Measurements from ENCODE around the gene PODXL.
"Not testable (repeated sequence)": the region's sequence is repeated elsewhere in the genome, so short reads cannot be mapped to it uniquely, and the experiment has no call there.

The PODXL gene

GRCh38 chr7:131508754-131509486 is 47.5 kb downstream of the PODXL start:
- DNase-seq = no peak

DNA sequence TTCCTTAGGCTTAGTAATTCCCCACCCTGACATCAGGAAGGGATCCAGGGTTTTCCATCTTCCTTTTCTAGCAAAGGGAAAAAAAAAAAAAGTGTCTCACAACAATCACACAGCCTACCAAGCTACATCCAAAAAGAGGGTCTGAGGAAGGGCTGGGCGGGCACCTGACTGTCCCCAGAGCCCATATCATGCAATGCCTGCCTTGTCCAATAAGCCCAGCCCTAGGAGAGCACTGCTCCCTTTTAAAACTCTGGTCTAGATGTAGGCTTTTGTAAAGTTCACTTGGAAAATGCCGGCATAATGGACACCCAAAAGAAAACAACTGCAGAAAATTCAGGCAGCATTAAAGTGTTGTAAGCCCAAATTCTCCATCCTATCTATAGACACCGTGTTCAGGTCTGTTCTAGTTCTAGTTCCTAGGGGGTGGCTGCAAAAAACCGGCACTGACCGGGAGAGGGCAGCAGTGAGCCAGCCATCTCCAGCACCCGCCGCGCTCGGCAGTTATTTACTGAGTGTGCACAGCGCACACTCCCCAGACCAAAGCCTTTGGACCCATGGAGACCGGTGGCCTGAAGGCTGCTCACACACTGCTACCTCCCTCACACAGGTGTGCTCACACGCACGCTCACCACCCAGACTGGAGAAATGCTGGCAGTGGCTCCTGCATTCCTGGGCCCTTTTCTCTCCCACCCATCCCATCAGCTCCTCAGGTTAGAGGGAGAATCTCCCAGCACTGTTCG is 48.7 kb downstream of the PODXL start:
- DNase-seq = peak; percentile 78

- no peak for DNase-seq
Observed at GRCh38 chr7:131506597-131506996, 49.8 kb downstream of the PODXL start.

- DNase-seq = no peak
Observed at GRCh38 chr7:131505636-131506557, 50.5 kb downstream of the PODXL start.

- DNase-seq = not testable (repeated sequence)
Observed at GRCh38 chr7:131505037-131505620, 51.3 kb downstream of the PODXL start.

DNA sequence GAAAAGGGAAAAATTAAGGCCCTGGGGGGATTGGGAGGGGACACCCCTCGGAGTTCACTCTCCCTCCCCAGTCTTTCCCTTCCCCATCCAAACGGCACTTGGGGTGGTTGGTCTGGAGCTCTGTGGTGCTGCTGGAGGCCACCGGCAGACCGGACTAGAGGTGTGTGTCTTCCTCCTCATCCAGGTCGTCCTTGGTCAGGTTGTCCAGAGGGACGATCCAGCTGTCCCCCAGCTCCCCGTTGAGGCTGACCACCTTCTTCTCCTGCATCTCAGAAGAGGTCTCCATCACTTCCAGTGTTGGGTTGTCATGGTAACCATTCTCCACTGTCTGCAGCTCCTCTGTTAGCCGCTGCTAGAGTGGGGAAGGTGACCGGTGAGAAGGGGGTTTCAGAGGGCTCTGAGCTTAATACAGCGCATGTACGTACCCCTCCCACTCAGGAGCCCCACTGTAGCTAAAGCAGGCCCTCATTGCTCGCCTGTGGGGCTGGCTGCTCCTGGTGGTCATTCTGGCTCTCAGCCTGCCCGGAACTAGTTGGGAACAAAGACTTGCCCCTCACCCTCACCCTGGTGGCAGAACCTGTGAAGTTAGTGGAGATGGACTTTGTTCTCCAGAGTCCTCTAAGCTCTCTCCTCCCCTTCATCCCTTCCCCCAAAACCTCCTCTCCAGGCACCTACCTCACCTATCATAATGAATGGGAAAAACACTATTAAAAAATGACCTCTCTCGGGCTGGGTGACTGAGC is 52.1 kb downstream of the PODXL start:
- no peak for DNase-seq

GRCh38 chr7:131503639-131504038 is 52.8 kb downstream of the PODXL start:
- DNase-seq = no peak

DNA sequence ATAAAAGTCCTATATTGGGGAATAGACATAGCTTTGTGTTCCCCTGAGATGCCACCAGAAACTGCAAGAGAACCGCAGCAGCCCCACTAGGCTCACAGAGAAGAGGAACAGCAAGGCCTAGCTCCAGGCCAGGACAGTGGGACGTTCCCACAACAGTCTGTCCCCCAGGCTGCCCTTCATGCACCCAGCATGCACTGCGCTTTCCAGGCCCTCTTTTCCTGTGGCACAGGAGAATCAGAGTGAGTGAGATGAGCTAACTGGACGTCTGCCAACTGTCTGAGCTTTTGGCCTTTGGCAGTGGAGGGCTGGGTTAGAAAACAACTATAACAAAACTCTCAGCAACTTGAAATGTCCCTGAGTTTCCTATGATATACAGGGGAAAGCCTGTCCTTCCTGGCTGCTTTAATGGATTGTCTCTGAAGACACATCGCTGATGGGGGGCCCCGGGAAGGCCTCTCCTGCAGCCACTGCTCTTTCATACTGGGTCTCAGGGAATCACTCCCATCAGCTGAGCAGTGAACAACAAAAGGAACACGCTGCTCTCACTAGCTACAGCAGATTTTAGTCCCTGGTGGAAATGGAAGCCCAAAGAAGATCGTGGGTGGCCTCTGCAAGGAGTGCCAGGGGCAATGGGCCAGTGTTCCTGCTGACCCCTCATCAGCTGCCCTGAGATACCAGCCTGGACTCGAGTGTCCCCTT is 53.5 kb downstream of the PODXL start:
- DNase-seq = no peak

GRCh38 chr7:131501930-131502685 is 54.3 kb downstream of the PODXL start:
- DNase-seq = no peak

DNA sequence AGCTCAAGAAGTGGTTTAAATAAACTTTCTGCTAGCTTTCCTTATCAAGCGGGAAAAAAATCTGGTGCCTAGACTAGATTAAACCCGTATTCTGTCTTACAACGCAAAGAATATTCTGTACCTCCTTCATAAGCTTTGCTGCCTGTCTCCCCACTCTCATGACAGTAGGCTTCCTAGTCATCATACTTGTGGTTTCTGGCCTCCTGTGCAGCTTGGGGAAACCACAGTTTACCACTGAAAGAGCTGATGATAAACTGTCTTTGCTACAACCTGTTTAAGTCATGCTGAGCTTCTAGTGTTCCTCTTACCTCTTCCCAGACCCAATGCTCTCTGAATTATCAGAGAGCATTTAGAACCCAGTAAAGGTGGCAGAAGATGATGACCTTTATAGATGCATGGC is 55.0 kb downstream of the PODXL start:
- peak; percentile 31 for DNase-seq

DNA sequence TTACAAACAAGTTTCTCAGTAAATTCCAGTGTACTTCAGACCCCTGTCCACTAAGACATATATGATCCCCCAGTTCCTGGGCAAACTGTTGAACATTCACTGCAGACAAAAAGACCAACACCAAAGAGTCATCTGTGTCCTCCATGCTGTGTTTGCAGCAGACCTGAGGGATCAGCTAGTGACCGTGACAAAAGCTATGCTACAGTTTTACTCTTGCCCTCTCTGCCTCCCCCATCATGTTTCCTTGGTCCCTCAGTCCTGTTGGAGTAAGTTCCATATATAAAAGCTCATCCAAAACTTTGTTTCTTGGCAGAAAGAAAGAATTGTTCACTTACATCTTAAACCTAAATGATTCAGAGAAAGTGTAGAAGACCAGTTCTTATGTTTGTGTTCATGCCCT is 56.1 kb downstream of the PODXL start:
- no peak for DNase-seq

DNA sequence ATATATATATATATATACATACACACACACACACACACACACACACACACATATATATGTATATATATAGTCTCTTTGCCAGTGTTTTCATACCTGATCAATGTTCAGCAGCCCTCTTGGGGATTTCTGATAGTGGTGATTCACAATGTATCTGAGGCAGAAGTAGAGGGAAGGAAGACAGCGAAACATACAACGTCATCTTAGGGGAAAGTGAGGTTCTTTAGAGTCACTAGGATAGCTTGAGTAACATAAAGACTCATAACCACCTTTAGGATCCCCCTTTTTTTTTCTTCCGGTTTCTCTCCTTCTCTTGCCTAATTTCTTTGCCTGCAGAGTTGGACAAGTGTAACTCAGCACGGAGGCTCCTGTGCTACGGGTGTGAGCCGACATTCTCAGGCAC is 56.6 kb downstream of the PODXL start:
- no peak for DNase-seq

DNA sequence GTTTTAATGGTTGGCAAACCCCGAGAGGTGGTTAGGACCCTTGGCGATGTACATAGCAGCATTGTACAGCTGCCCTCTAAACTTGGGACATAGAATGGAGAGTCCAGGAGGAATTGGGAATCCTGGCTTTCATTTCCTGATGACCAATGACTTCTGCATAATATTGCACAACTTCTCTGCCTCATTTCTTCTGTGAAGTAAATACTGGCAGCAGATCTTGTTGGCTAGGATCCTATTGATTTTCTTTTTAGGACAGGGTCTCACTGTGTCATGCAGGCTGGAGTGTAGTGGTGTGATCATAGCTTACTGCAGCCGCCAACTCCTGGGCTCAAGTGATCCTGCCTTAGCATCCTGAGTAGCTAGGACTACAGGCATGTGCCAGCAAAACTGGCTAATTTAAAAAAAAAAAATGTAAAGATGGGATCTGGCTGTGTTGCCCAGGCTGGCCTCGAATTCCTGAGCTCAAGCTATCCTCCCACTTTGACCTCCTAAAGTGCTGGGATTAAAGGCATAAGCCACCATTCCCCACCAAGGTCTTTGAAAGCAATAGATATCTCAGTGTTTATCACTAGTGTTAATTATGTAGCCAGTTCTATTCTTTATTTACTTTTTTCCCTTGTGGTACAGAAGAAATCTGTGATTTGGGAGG is 58.1 kb downstream of the PODXL start:
- DNase-seq = no peak

DNA sequence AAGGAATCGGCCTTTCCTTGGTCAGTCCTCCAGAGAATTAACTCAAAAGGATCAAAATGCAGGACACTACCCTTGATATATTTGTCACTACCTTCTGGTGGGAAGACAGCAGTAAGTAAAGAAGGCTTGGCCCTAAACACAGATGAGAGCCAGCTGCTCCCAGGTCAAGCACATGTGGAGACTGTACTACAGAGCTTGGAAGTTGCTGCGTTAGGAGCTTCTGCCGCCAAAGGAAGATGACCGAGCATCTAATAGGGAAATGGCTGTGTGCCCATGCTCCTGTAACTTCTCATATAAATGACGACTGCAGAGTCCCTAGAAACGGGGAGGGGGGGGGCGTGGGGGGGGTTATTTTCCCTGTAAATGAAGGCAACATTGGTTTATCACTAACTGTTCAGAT is 59.0 kb downstream of the PODXL start:
- DNase-seq = no peak

- DNase-seq = no peak
Observed at GRCh38 chr7:131495669-131496498, 60.5 kb downstream of the PODXL start.

DNA sequence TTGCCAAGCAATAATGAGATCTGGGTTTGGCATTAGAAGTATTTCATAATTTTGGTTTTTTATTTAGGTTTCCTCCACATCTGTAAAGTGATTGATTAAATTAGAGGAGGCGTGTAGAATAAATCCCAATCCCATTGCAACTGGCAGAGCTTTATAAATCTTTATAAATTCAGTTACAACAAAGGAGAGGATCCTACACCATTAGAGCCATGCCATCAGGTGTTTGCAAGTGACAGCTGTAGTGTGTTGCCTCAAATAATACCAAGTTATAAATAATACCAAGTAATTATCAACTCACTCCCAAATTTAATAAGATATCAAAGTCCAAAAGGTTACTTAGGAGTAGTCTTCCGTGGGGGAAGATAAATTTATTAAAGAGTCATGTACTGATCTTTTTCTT is 62.2 kb downstream of the PODXL start:
- no peak for DNase-seq

DNA sequence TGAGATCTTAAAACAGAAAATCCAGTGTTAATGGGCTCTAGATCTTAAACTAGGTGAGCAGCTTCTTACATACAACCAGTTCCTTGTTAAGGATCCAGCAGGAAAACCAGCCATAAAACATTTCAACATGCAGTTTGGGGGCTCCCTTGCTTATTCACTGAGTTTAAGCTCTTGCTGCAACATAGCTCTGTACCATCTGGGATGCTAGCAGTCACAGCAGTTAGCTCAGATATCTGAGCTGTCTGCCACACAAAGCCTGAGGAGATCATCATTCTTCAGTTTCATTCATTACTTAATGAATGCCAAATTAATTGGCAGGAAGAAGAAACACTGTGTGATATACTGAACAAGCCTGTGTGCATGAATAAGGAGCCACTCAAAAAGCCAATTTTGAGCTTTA is 62.8 kb downstream of the PODXL start:
- DNase-seq = no peak

GRCh38 chr7:131493081-131493480 is 63.3 kb downstream of the PODXL start:
- no peak for DNase-seq

- DNase-seq = no peak
Observed at GRCh38 chr7:131489881-131490280, 66.5 kb downstream of the PODXL start.

Data from activated gamma-delta T cell treated with Interleukin-2 at 50 U/mL for 16 hours (primary cell).